K562 (cell line): ENCODE data around the gene SPRR1A. TPM values are rescaled to one million over a fixed set of nuclear protein-coding genes. Genes with fewer than 3 reads are reported as not detected.

ENCODE experiments used
- ATAC-seq: fragments of 200-7000 bp; cut with Tn5 transposase; 3 replicates; pipeline ENCODE4 v1.9.1; 2020; ENCODE audit warnings: moderate library complexity
- BruUV-seq: library from RNA; stranded (reverse); fragments of 400-500 nt; replicated peaks from 2 replicates; lab custom pipeline; 2021; lab: Mats Ljungman, UMichigan
- CTCF ChIA-PET: fragments of 300-600 bp; formaldehyde crosslinking; extraction: SDS; loops from one replicate; lab custom pipeline; 2021; ENCODE audit warnings: low intra/inter-chr PET ratio; lab: Yijun Ruan, JAX
- POLR2A ChIA-PET: fragments of 300-600, 350-650 bp; sonication (Branson Sonifier 250); formaldehyde crosslinking; extraction: SDS; loops from one replicate; lab custom pipeline; 2021; ENCODE audit warnings: antibody characterized with exemption, inconsistent platforms; lab: Yijun Ruan, JAX
- DNase-seq, 4 experiments: peaks; one replicate each; pipeline versions ENCODE4 v3.0.0 to v3.0.0-alpha.2; 2011 to 2018; ENCODE audit warnings: low spot score in 3 of 4, mixed read lengths in 3 of 4; ENCODE audit errors: extremely low read depth in 1 of 4
- FAIRE-seq: peaks from 2 replicates; lab custom pipeline; 2011; peaks lifted over from hg19 to GRCh38; lab: Jason Lieb, UNC
- H2AFZ ChIP-seq: 2 replicates; pipeline ENCODE4 v1.6.0; 2011; ENCODE audit warnings: low read depth, low read length, control low read depth, inconsistent platforms
- H3K27ac ChIP-seq: fragments of 200-600 bp; 3 replicates; pipeline ENCODE4 v1.8.0; 2011; ENCODE audit warnings: low read depth, mild to moderate bottlenecking, control low read depth, inconsistent platforms, low read length, moderate library complexity, mixed read lengths; ENCODE audit errors: extremely low read depth
- H3K27me3 ChIP-seq, 2 experiments: fragments of 300-600 bp in 1 of 2; 2 replicates in 1 of 2; 3 replicates in 1 of 2; pipeline versions ENCODE4 v1.6.0 to v1.8.0; 2011; ENCODE audit warnings: inconsistent platforms in 2 of 2, low read length in 2 of 2, mild to moderate bottlenecking in 1 of 2, mixed read lengths in 1 of 2, moderate library complexity in 1 of 2; ENCODE audit not compliant: control insufficient read depth in 2 of 2, insufficient read depth in 2 of 2
- H3K36me3 ChIP-seq: fragments of 300-600 bp; 3 replicates; pipeline ENCODE4 v1.8.0; 2011; ENCODE audit warnings: mild to moderate bottlenecking, low read length, inconsistent platforms; ENCODE audit not compliant: control insufficient read depth, insufficient read depth
- H3K4me1 ChIP-seq, 2 experiments: fragments of 200-600 bp in 1 of 2; replicated peaks in 1 of 2; 2 replicates in 1 of 2; 3 replicates in 1 of 2; pipeline versions ENCODE4 v1.5.1 to v1.8.0; 2011; ENCODE audit warnings: inconsistent platforms in 2 of 2, low read length in 2 of 2, mild to moderate bottlenecking in 1 of 2, mixed read lengths in 1 of 2, moderate library complexity in 1 of 2; ENCODE audit not compliant: control insufficient read depth in 2 of 2, insufficient read depth in 2 of 2
- H3K4me2 ChIP-seq: 2 replicates; pipeline ENCODE4 v1.6.1; 2011; ENCODE audit warnings: low read length, control low read depth, inconsistent platforms, mixed read lengths; ENCODE audit not compliant: insufficient read depth
- H3K4me3 ChIP-seq: fragments of 200-600 bp; sonication (generic), shearing (Covaris generic); 2 replicates; pipeline ENCODE4 v1.5.1; 2016; ENCODE audit warnings: control low read depth, inconsistent platforms
- H3K79me2 ChIP-seq: fragments of 200-600 bp; 3 replicates; pipeline ENCODE4 v1.8.0; 2011; ENCODE audit warnings: low read length, inconsistent platforms; ENCODE audit not compliant: control insufficient read depth, insufficient read depth
- H3K9ac ChIP-seq, 2 experiments: 2 replicates each; pipeline versions ENCODE4 v1.6.0 to v1.6.1; 2011; ENCODE audit warnings: low read depth in 2 of 2, low read length in 2 of 2, control low read depth in 1 of 2, inconsistent platforms in 1 of 2, mild to moderate bottlenecking in 1 of 2, mixed read lengths in 1 of 2; ENCODE audit not compliant: insufficient read depth in 1 of 2
- H3K9me1 ChIP-seq: one replicate; pipeline ENCODE4 v1.6.0; 2011; ENCODE audit warnings: inconsistent platforms, mild to moderate bottlenecking, low read length, moderate library complexity; ENCODE audit not compliant: control insufficient read depth, insufficient read depth
- H3K9me3 ChIP-seq: replicated peaks from 2 replicates; pipeline ENCODE4 v1.5.1; 2011; ENCODE audit warnings: low read depth, low read length, inconsistent platforms; ENCODE audit not compliant: control insufficient read depth, insufficient read depth
- H4K20me1 ChIP-seq: replicated peaks from 2 replicates; pipeline ENCODE4 v1.6.1; 2011; ENCODE audit warnings: low read length, inconsistent platforms, mixed read lengths; ENCODE audit not compliant: control insufficient read depth, insufficient read depth
- POLR2A ChIP-seq: fragments of 450-650 bp; conservative IDR thresholded peaks from 2 replicates; pipeline ENCODE4 v1.6.1; 2016
- POLR2AphosphoS2 ChIP-seq: IDR thresholded peaks from 2 replicates; pipeline ENCODE4 v1.6.1; 2012; ENCODE audit warnings: low read length, improper control_type of control experiment
- RFX1 ChIP-seq: fragments of 450-650 bp; IDR thresholded peaks from 2 replicates; pipeline ENCODE4 v1.6.1; 2016; ENCODE audit warnings: mild to moderate bottlenecking, moderate library complexity
- SMARCB1 ChIP-seq: IDR thresholded peaks from 2 replicates; pipeline ENCODE4 v1.6.1; 2011; ENCODE audit warnings: improper control_type of control experiment, low read depth; ENCODE audit not compliant: insufficient read length
- TCF7L2 ChIP-seq: fragments of 150-350 bp; IDR thresholded peaks from 2 replicates; pipeline ENCODE4 v1.6.1; 2016; ENCODE audit warnings: low read depth, mild to moderate bottlenecking, low read length, moderate library complexity
- ZNF175 ChIP-seq: fragments of 200-800 bp; sonication (Bioruptor generic); IDR thresholded peaks from 2 replicates; pipeline ENCODE4 v1.6.1; 2016; ENCODE audit warnings: low read depth, mild to moderate bottlenecking, missing genetic modification characterization, missing compliant biosample characterization
- ZNF311 ChIP-seq: fragments of 250-450 bp; sonication (Bioruptor Pico); IDR thresholded peaks from 2 replicates; pipeline ENCODE4 v1.4.0; 2020; ENCODE audit warnings: mild to moderate bottlenecking, moderate library complexity
- WGBS: fragments of 100-300 bp; shearing (Covaris generic); methylation state at CpG from one replicate; pipeline ENCODE4 v1.1.6; 2016; ENCODE audit warnings: low coverage, mixed read lengths; ENCODE audit not compliant: insufficient coverage; ENCODE audit errors: missing lambda C conversion rate; 5-methylcytosine and 5-hydroxymethylcytosine counted together
- in situ Hi-C: fragments of 300-500 bp; cut with MboI; formaldehyde crosslinking; loops from 4 replicates; pipeline ENCODE4 v1.15.0; 2018; ENCODE audit warnings: inconsistent platforms, mixed read lengths
- intact Hi-C: fragments of 100-400 bp; cut with micrococcal nuclease; formaldehyde crosslinking; loops from 2 replicates; pipeline ENCODE4 v1.14.2; 2022
- polyA plus RNA-seq, 8 experiments: library from polyadenylated mRNA; depleted of rRNA in 4 of 8; stranded (reverse) in 5 of 8; unstranded in 3 of 8; fragments of >200 nt; fragmentation: Nextera tagmentation in 2 of 8; fragmentation: Illumina TruSeq in 1 of 8; extraction: Ambion mirVana in 2 of 8; extraction: Trizol in 1 of 8; gene quantifications; 2 replicates each; pipeline versions ENCODE4 v1.2.1 to v1.2.3, GENCODE V29; 2011 to 2014; ENCODE audit warnings: inconsistent platforms in 1 of 8, missing spikeins in 1 of 8
- total RNA-seq, 7 experiments: library from RNA; depleted of rRNA in 6 of 7; stranded (reverse); fragments of >200 nt in 6 of 7; fragmentation: Illumina TruSeq in 2 of 7; extraction: Trizol in 2 of 7; gene quantifications; 2 replicates each; pipeline versions ENCODE4 v1.2.1 to v1.2.3, GENCODE V29; 2011 to 2021; ENCODE audit warnings: low replicate concordance in 1 of 7
- TF ChIP-seq, protein P1 (sequence below): fragments of 250-450 bp; sonication (Bioruptor Pico); IDR thresholded peaks from 2 replicates; pipeline ENCODE4 v1.9.0; 2021; ENCODE audit warnings: mild to moderate bottlenecking
- TF ChIP-seq, protein P2 (sequence below): sonication (generic); formaldehyde crosslinking; IDR thresholded peaks from 2 replicates; pipeline ENCODE4 v1.8.1; 2023; ENCODE audit warnings: mild to moderate bottlenecking, missing genetic modification reagents

The SPRR1A gene
- total and polyA plus RNA-seq, 9 of the 15 experiments (the other 6 are each of a cell fraction or from before 2014, with no cell fraction given): not detected

DNA sequence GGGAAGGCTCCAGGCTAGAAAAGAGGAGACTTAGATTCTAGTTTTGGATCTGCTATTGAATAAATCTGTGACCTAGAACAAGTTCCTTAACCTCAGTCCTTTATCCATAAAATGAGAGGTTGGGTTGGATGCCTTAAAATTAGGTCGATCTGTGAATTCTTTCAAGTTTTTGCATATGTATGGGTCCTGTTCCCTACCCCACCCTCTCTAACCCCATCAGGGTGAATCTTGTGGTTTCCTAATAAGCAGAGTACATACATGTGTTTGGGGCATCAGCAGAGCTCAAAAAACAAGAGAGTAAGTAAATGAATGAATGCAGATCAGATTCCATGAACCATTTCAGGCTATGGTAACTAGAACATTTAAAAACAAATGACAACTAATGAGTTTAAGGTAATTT, 7.2 kb upstream of the SPRR1A start:
- ATAC-seq (no peak), DNase-seq (no peak), FAIRE-seq (no peak)
- BruUV-seq: no TSS peak
- Histone ChIP-seq H3K9me3 (no peaks in the 10 kb centered on the region), H3K4me3 (no peak overlapping the region), H3K36me3 (no peaks in the 10 kb centered on the region), H2AFZ (no peak overlapping the region), H3K9ac (no peak overlapping the region), H3K27ac (no peak overlapping the region), H3K27me3 (no peaks in the 10 kb centered on the region; a peak in 2 of 5 replicates), H3K4me2 (no peak overlapping the region), H4K20me1 (no peaks in the 10 kb centered on the region), H3K9me1 (no peaks in the 10 kb centered on the region), H3K79me2 (no peaks in the 10 kb centered on the region), H3K4me1 (no peaks in the 10 kb centered on the region)
- POLR2A ChIA-PET: interaction anchor here (0.5 to 0.8 kb wide), 2 partner anchors 15 to 882 kb away, joined by 3 to 4 read pairs; no protein-coding TSS in a partner anchor
- in situ Hi-C loops (no loop called here), intact Hi-C loops (no loop called here)
- CTCF ChIA-PET: no interaction called here
- WGBS: 0% methylated on average over 1 of the region's 1 CpG
- TF ChIP-seq SMARCB1 (no peak), POLR2AphosphoS2 (no peak), RFX1 (no peak), ZNF311 (CRISPR knock-in tag) (no peak), ZNF175 (CRISPR knock-in tag) (no peak), POLR2A (no peak), TCF7L2 (no peak)
- TF ChIP-seq, protein P1, sequence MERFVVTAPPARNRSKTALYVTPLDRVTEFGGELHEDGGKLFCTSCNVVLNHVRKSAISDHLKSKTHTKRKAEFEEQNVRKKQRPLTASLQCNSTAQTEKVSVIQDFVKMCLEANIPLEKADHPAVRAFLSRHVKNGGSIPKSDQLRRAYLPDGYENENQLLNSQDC (CRISPR knock-in tag): no peak
- TF ChIP-seq, protein P2, sequence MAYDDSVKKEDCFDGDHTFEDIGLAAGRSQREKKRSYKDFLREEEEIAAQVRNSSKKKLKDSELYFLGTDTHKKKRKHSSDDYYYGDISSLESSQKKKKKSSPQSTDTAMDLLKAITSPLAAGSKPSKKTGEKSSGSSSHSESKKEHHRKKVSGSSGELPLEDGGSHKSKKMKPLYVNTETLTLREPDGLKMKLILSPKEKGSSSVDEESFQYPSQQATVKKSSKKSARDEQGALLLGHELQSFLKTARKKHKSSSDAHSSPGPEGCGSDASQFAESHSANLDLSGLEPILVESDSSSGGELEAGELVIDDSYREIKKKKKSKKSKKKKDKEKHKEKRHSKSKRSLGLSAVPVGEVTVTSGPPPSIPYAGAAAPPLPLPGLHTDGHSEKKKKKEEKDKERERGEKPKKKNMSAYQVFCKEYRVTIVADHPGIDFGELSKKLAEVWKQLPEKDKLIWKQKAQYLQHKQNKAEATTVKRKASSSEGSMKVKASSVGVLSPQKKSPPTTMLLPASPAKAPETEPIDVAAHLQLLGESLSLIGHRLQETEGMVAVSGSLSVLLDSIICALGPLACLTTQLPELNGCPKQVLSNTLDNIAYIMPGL: no peak
